Ishikawa (cell line): ENCODE results near the gene LPP.
A peak's percentile ranks its signal among the peaks of the same experiment; 100 is the strongest.

Experiments
- CEBPB ChIP-seq: IDR thresholded peaks from 2 replicates; pipeline ENCODE4 v1.6.1; 2012
- CREB1 ChIP-seq: IDR thresholded peaks from 2 replicates; pipeline ENCODE4 v1.6.1; 2012; ENCODE audit warnings: low read depth
- EGR1 ChIP-seq: IDR thresholded peaks from 2 replicates; pipeline ENCODE4 v1.6.1; 2012
- EP300 ChIP-seq: IDR thresholded peaks from 2 replicates; pipeline ENCODE4 v1.6.1; 2012; ENCODE audit warnings: borderline replicate concordance
- FOXM1 ChIP-seq: IDR thresholded peaks from 2 replicates; pipeline ENCODE4 v1.6.1; 2012; ENCODE audit warnings: low read depth, borderline replicate concordance
- MAX ChIP-seq: IDR thresholded peaks from 2 replicates; pipeline ENCODE4 v1.6.1; 2012
- NFIC ChIP-seq: IDR thresholded peaks from 2 replicates; pipeline ENCODE4 v1.6.1; 2012
- RAD21 ChIP-seq: IDR thresholded peaks from 2 replicates; pipeline ENCODE4 v1.6.1; 2012; ENCODE audit warnings: low read depth
- REST ChIP-seq: IDR thresholded peaks from 2 replicates; pipeline ENCODE4 v1.6.1; 2012; ENCODE audit warnings: low read depth, mild to moderate bottlenecking
- TAF1 ChIP-seq: IDR thresholded peaks from 2 replicates; pipeline ENCODE4 v1.6.1; 2012; ENCODE audit warnings: low read depth, mild to moderate bottlenecking
- TCF12 ChIP-seq: IDR thresholded peaks from 2 replicates; pipeline ENCODE4 v1.6.1; 2012; ENCODE audit warnings: low read depth
- TEAD4 ChIP-seq: IDR thresholded peaks from 2 replicates; pipeline ENCODE4 v1.6.1; 2012
- USF1 ChIP-seq: IDR thresholded peaks from 2 replicates; pipeline ENCODE4 v1.6.1; 2012
- YY1 ChIP-seq: IDR thresholded peaks from 2 replicates; pipeline ENCODE4 v1.6.1; 2012; ENCODE audit warnings: low read depth
- ZBTB7A ChIP-seq: IDR thresholded peaks from 2 replicates; pipeline ENCODE4 v1.6.1; 2012; ENCODE audit warnings: low read depth

The LPP gene

GRCh38 chr3:188627652-188628051, 473.7 kb downstream of the LPP start:
- TF ChIP-seq TCF12 (no peak), TEAD4 (peak; percentile 40; the same call in 1 of the 2 replicates)

- TF ChIP-seq USF1 (0 out of 2 replicates have a peak, but pooled peaks have one; percentile 4), TEAD4 (0 out of 2 replicates have a peak, but pooled peaks have one; percentile 12), YY1 (no peak)
These were observed 477.5 kb downstream of the LPP start for GRCh38 chr3:188631291-188632010.

GRCh38 chr3:188633206-188633605, 479.2 kb downstream of the LPP start:
- TF ChIP-seq TEAD4 (peak; percentile 42; the same call in 1 of the 2 replicates), EP300 (no peak)

GRCh38 chr3:188634285-188634684, 480.3 kb downstream of the LPP start:
- TF ChIP-seq REST (no peak), YY1 (no peak), MAX (no peak)

- TF ChIP-seq MAX, result no peak
- TF ChIP-seq TAF1, result no peak
- TF ChIP-seq TCF12, result no peak
- TF ChIP-seq ZBTB7A, result no peak
- no peak for TF ChIP-seq CEBPB
- no peak for TF ChIP-seq CREB1
- no peak for TF ChIP-seq REST
- no peak for TF ChIP-seq USF1
- no peak for TF ChIP-seq RAD21
- TF ChIP-seq EP300, result no peak
- no peak for TF ChIP-seq YY1
- TF ChIP-seq EGR1, result no peak
- TF ChIP-seq FOXM1, result no peak
- TF ChIP-seq NFIC, result no peak
- no peak for TF ChIP-seq TEAD4
These were observed 481.5 kb downstream of the LPP start for GRCh38 chr3:188635258-188636042.

- TF ChIP-seq TAF1 (no peak), RAD21 (no peak), EGR1 (no peak), TEAD4 (no peak), CEBPB (no peak), YY1 (no peak), CREB1 (no peak), EP300 (no peak), FOXM1 (no peak)
These were observed 487.1 kb downstream of the LPP start for GRCh38 chr3:188641076-188641475.

GRCh38 chr3:188643736-188644135, 489.8 kb downstream of the LPP start:
- TF ChIP-seq RAD21, result no peak
- TF ChIP-seq FOXM1, result no peak
- no peak for TF ChIP-seq EP300
- no peak for TF ChIP-seq MAX
- TF ChIP-seq TEAD4, result no peak
- TF ChIP-seq REST, result no peak
- no peak for TF ChIP-seq USF1
